Panc1 (cell line): Measurements from ENCODE around the gene ANK3. TPM values are rescaled to one million over a fixed set of nuclear protein-coding genes. Genes with fewer than 3 reads are reported as not detected.

Experiments
- ATAC-seq: fragments of 200-7000 bp; cut with Tn5 transposase; 2 replicates; pipeline ENCODE4 v1.9.1; 2020; ENCODE audit warnings: mild to moderate bottlenecking, moderate library complexity
- BruUV-seq: library from RNA; stranded (reverse); fragments of 400-500 nt; replicated peaks from 2 replicates; lab custom pipeline; 2021; lab: Mats Ljungman, UMichigan
- CTCF ChIA-PET: fragments of 300-600 bp; sonication (Branson Sonifier 250); formaldehyde crosslinking; loops from one replicate; lab custom pipeline; 2022; ENCODE audit warnings: antibody characterized with exemption; lab: Charles Lee
- POLR2A ChIA-PET: fragments of 300-600 bp; sonication (Branson Sonifier 250); formaldehyde crosslinking; loops from one replicate; lab custom pipeline; 2022; ENCODE audit warnings: antibody characterized with exemption; lab: Charles Lee
- DNase-seq: peaks from one replicate; pipeline ENCODE4 v3.0.0-alpha.2; 2010; ENCODE audit warnings: low read depth, low spot score
- H3K27ac ChIP-seq: 2 replicates; pipeline ENCODE4 v1.5.1; 2011; ENCODE audit warnings: mild to moderate bottlenecking, low read length, inconsistent platforms
- H3K27me3 ChIP-seq: fragments of 200-500 bp; sonication (Bioruptor generic); 2 replicates; pipeline ENCODE4 v1.6.0; 2014; ENCODE audit warnings: low read length, inconsistent platforms; ENCODE audit not compliant: control insufficient read depth, insufficient read depth
- H3K36me3 ChIP-seq: fragments of 200-500 bp; sonication (Bioruptor generic); 2 replicates; pipeline ENCODE4 v1.5.1; 2014; ENCODE audit warnings: inconsistent platforms, mild to moderate bottlenecking, low read length, moderate library complexity; ENCODE audit not compliant: control insufficient read depth, insufficient read depth
- H3K4me1 ChIP-seq: 2 replicates; pipeline ENCODE4 v1.5.1; 2011; ENCODE audit warnings: inconsistent platforms, mild to moderate bottlenecking, low read length, moderate library complexity; ENCODE audit not compliant: control insufficient read depth, insufficient read depth
- H3K4me3 ChIP-seq, 2 experiments: 2 replicates each; pipeline ENCODE4 v1.5.1; 2011 to 2012; ENCODE audit warnings: low read depth in 2 of 2, low read length in 2 of 2, mild to moderate bottlenecking in 2 of 2, inconsistent platforms in 1 of 2, moderate library complexity in 1 of 2
- H3K9me3 ChIP-seq: fragments of 200-500 bp; sonication (Bioruptor generic); 2 replicates; pipeline ENCODE4 v1.5.1; 2014; ENCODE audit warnings: low read depth, mild to moderate bottlenecking, inconsistent platforms, low read length, moderate library complexity; ENCODE audit not compliant: control insufficient read depth, insufficient read depth
- CTCF ChIP-seq: fragments of 450-650 bp; IDR thresholded peaks from 2 replicates; pipeline ENCODE4 v1.5.1; 2017; ENCODE audit warnings: mild to moderate bottlenecking
- POLR2AphosphoS5 ChIP-seq: IDR thresholded peaks from 2 replicates; pipeline ENCODE4 v1.6.1; 2012; ENCODE audit warnings: mild to moderate bottlenecking, low read depth, low read length, moderate library complexity
- REST ChIP-seq, 2 experiments: IDR thresholded peaks; 2 replicates each; pipeline ENCODE4 v1.6.1; 2011 to 2012; ENCODE audit warnings: low read depth in 2 of 2, control low read depth in 1 of 2, low read length in 1 of 2, mild to moderate bottlenecking in 1 of 2, moderate library complexity in 1 of 2; ENCODE audit not compliant: insufficient read depth in 1 of 2
- SIN3A ChIP-seq: IDR thresholded peaks from 2 replicates; pipeline ENCODE4 v1.6.1; 2012; ENCODE audit warnings: low read depth, mild to moderate bottlenecking, low read length, moderate library complexity, borderline replicate concordance; ENCODE audit not compliant: insufficient read depth
- TCF7L2 ChIP-seq: IDR thresholded peaks from 2 replicates; pipeline ENCODE4 v1.6.1; 2011; ENCODE audit warnings: mild to moderate bottlenecking, low read depth, low read length, inconsistent platforms
- in situ Hi-C: cut with HindIII; loops from 2 replicates; pipeline ENCODE4 v1.10.0; 2016; ENCODE audit warnings: low sequenced_read_pairs, low pct_unique_long_range_greater_than_20kb
- intact Hi-C: fragments of 100-400 bp; cut with micrococcal nuclease; formaldehyde crosslinking; loops from one replicate; pipeline ENCODE4 v1.10.0; 2022; ENCODE audit not compliant: unreplicated experiment
- total RNA-seq: library from RNA; stranded (reverse); gene quantifications from one replicate; pipeline ENCODE4 v1.2.1, GENCODE V29; 2021; ENCODE audit not compliant: unreplicated experiment

The ANK3 gene
- total RNA-seq, 1 experiment from 2014 or later, result 2.5 TPM

GRCh38 chr10:60207894-60208293 is 181.8 kb downstream of the ANK3 start:
- in situ Hi-C loops (no loop called here), intact Hi-C loops (loop anchor here (2.0 to 5.0 kb wide), 2 partner anchors 107 to 581 kb away; no protein-coding TSS in a partner anchor)
- BruUV-seq, result no TSS peak
- DNase-seq, result no peak
- H3K27ac ChIP-seq, result no peak overlapping the region
- no peaks in the 10 kb centered on the region for H3K4me1 ChIP-seq
- ChIA-PET POLR2A (no interaction called here), CTCF (interaction anchor here (1.1 kb wide), 1 partner anchor 1256 kb away, joined by 3 read pairs; no protein-coding TSS in a partner anchor)
- H3K36me3 ChIP-seq, result no peaks in the 10 kb centered on the region
- peaks cover 3% of the 10 kb centered on the region; the same call in 1 of the 2 replicates for H3K27me3 ChIP-seq
- no peaks in the 10 kb centered on the region for H3K9me3 ChIP-seq
- TF ChIP-seq POLR2AphosphoS5 (no peak), REST (IDR thresholded peaks at IDR 0.05; ENCODE audit: insufficient read depth in 1 of 2, low read depth in 2 of 2, low read length in 1 of 2) (no peak), TCF7L2 (no peak), CTCF (no peak), SIN3A (no peak)
- no peak overlapping the region for H3K4me3 ChIP-seq
- no peak for ATAC-seq

- BruUV-seq, result no TSS peak
- intact Hi-C loops (loop anchor here (5.0 kb wide), 1 partner anchor 579 kb away; no protein-coding TSS in a partner anchor), in situ Hi-C loops (no loop called here)
- Histone ChIP-seq H3K27me3 (peaks cover 3% of the 10 kb centered on the region; the same call in 1 of the 2 replicates), H3K9me3 (no peaks in the 10 kb centered on the region), H3K36me3 (no peaks in the 10 kb centered on the region), H3K4me3 (no peak overlapping the region), H3K4me1 (no peaks in the 10 kb centered on the region), H3K27ac (no peak overlapping the region)
- ATAC-seq (no peak), DNase-seq (no peak)
- ChIA-PET POLR2A (no interaction called here), CTCF (interaction anchor here (0.7 kb wide), 1 partner anchor 235 kb away, joined by 6 read pairs; no protein-coding TSS in a partner anchor)
- no peak for TF ChIP-seq POLR2AphosphoS5
- no peak for TF ChIP-seq TCF7L2
These were observed 182.9 kb downstream of the ANK3 start for GRCh38 chr10:60206735-60207134.

GRCh38 chr10:60205741-60206140 is 183.9 kb downstream of the ANK3 start:
- in situ Hi-C loops (no loop called here), intact Hi-C loops (loop anchor here (2.0 to 5.0 kb wide), 2 partner anchors 229 to 578 kb away; no protein-coding TSS in a partner anchor)
- Histone ChIP-seq H3K9me3 (no peaks in the 10 kb centered on the region), H3K27ac (no peak overlapping the region), H3K4me3 (no peak overlapping the region), H3K4me1 (no peaks in the 10 kb centered on the region), H3K36me3 (no peaks in the 10 kb centered on the region), H3K27me3 (peaks cover 3% of the 10 kb centered on the region; the same call in 1 of the 2 replicates)
- ChIA-PET POLR2A (no interaction called here), CTCF (no interaction called here)
- TF ChIP-seq REST (IDR thresholded peaks at IDR 0.05; ENCODE audit: insufficient read depth in 1 of 2, low read depth in 2 of 2, low read length in 1 of 2), result no peak
- no peak for TF ChIP-seq SIN3A
- no peak for TF ChIP-seq POLR2AphosphoS5
- no peak for TF ChIP-seq TCF7L2
- TF ChIP-seq CTCF, result no peak
- ATAC-seq (no peak), DNase-seq (no peak)
- no TSS peak for BruUV-seq
